Liver (tissue), 9 donors: ENCODE data around the gene EDRF1. TPM values are rescaled to one million over a fixed set of nuclear protein-coding genes. Genes with fewer than 3 reads are reported as not detected.

Experiments used
- DNase-seq: peaks from one replicate; pipeline ENCODE4 v3.0.0-alpha.2; 2017; ENCODE audit warnings: low spot score
- H3K27ac ChIP-seq, 2 donors: one replicate each; pipeline ENCODE4 v1.7.0; 2013; ENCODE audit warnings: inconsistent platforms in 2 of 2, low read length in 2 of 2, control low read depth in 1 of 2, low read depth in 1 of 2, mild to moderate bottlenecking in 1 of 2
- H3K27me3 ChIP-seq, 4 donors: one replicate each; pipeline versions ENCODE4 v1.6.1 to v1.7.0; 2013; ENCODE audit warnings: low read length in 3 of 4, inconsistent platforms in 1 of 4, mild to moderate bottlenecking in 1 of 4, moderate library complexity in 1 of 4; ENCODE audit not compliant: control insufficient read depth in 4 of 4, insufficient read depth in 4 of 4
- H3K36me3 ChIP-seq, 4 donors: one replicate each; pipeline versions ENCODE4 v1.6.1 to v1.7.0; 2013; ENCODE audit warnings: low read length in 3 of 4, mild to moderate bottlenecking in 3 of 4, low read depth in 1 of 4, moderate library complexity in 1 of 4; ENCODE audit not compliant: control insufficient read depth in 4 of 4, insufficient read depth in 3 of 4
- H3K4me1 ChIP-seq, 4 donors: one replicate each; pipeline versions ENCODE4 v1.6.1 to v1.7.0; 2013; ENCODE audit warnings: low read length in 3 of 4, mild to moderate bottlenecking in 3 of 4, moderate library complexity in 1 of 4; ENCODE audit not compliant: control insufficient read depth in 4 of 4, insufficient read depth in 4 of 4
- H3K4me3 ChIP-seq, 3 donors: one replicate each; pipeline versions ENCODE4 v1.6.1 to v1.7.0; 2013; ENCODE audit warnings: low read length in 3 of 3, control low read depth in 1 of 3, low read depth in 1 of 3, mild to moderate bottlenecking in 1 of 3
- H3K9ac ChIP-seq, 2 donors: one replicate each; pipeline ENCODE4 v1.7.0; 2013; ENCODE audit warnings: low read length in 2 of 2, mild to moderate bottlenecking in 2 of 2, moderate library complexity in 2 of 2, control low read depth in 1 of 2, low read depth in 1 of 2
- H3K9me3 ChIP-seq, 4 donors: one replicate each; pipeline versions ENCODE4 v1.6.1 to v1.7.0; 2013; ENCODE audit warnings: low read length in 3 of 4; ENCODE audit not compliant: control insufficient read depth in 4 of 4
- FOXA1 ChIP-seq: IDR thresholded peaks from 2 replicates; pipeline ENCODE4 v1.6.1; 2016; ENCODE audit warnings: antibody characterized with exemption
- HNF4A ChIP-seq, 2 donors: conservative IDR thresholded peaks; 2 replicates each; pipeline ENCODE4 v1.6.1; 2016; ENCODE audit warnings: antibody characterized with exemption in 2 of 2, mild to moderate bottlenecking in 2 of 2
- YY1 ChIP-seq: IDR thresholded peaks from 2 replicates; pipeline ENCODE4 v1.6.1; 2016; ENCODE audit warnings: antibody characterized with exemption, mild to moderate bottlenecking
- WGBS: extraction: QIAGEN DNeasy Blood & Tissue Kit; methylation state at CpG from one replicate; pipeline ENCODE4 v1.1.7; 2013; 5-methylcytosine and 5-hydroxymethylcytosine counted together
- polyA plus RNA-seq, 2 donors: library from polyadenylated mRNA; stranded (reverse) in 1 of 2; unstranded in 1 of 2; fragments of 200-250 nt in 1 of 2; fragments of >200 nt in 1 of 2; fragmentation: Nextera tagmentation in 1 of 2; extraction: Ambion mirVana in 1 of 2; gene quantifications; one replicate each; pipeline versions ENCODE4 v1.2.1 to v1.2.3, GENCODE V29; 2013 to 2015
- total RNA-seq, 2 donors: library from RNA; depleted of rRNA; stranded (reverse); fragments of >200 nt; gene quantifications; one replicate each; pipeline ENCODE4 v1.2.3, GENCODE V29; 2014
- donor health status: healthy.
- donor health status: healthy.
- donor health status: healthy.
- donor health status: healthy.
- donor health status: healthy.

EDRF1 gene
- total and polyA plus RNA-seq, 4 donors: 3.9 to 17.0 (median 9.2) TPM

DNA sequence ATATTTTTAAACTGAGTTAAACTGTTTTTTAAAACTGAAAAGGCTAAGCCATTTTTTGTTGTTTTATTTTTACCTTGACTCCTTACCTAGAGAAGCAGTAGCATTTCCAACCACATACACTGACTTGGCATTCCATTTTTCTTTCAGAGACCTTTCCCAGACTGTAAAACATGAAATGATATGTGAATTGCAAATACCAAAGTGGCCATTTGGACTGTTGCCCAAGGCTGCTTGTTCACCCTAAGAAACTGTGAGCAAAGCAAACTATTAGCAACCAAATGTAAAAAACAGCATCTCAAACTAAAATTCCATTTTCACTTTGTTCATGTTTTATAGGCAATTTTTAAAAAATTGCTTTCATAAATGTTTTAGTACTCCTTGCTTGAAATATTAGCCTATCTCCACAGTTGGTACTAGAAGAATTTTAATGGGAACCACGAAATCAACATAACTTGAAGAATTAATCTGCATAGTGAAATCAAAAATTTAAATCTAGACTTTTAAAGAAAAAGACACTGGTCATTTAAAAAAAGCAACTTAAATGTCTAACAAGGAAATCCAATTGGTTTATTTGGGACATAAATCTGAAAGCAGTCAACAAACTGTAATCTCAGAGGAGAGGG, 92.7 kb downstream of the EDRF1 start:
- peaks cover 3 to 57% (median 27%) of the 10 kb centered on the region in 4 donors for H3K36me3 ChIP-seq
- WGBS: 93% methylated on average over 1 of the region's 1 CpG
- no peaks in the 10 kb centered on the region for H3K4me1 ChIP-seq
- DNase-seq: no peak
- H3K27ac ChIP-seq: no peak overlapping the region
- no peaks in the 10 kb centered on the region for H3K27me3 ChIP-seq
- TF ChIP-seq YY1 (no peak), FOXA1 (no peak), HNF4A (conservative IDR thresholded peaks at IDR 0.05) (no peak)
- H3K9ac ChIP-seq: no peak overlapping the region
- H3K9me3 ChIP-seq: no peaks in the 10 kb centered on the region
- no peak overlapping the region for H3K4me3 ChIP-seq

Other genes with a start within 250 kb of the EDRF1 start
- not detected for gene TEX36, start 36.5 kb upstream of the EDRF1 start, total RNA-seq
- not detected for gene TEX36, start 36.5 kb upstream of the EDRF1 start, polyA plus RNA-seq
- under 1 TPM; 0.17 to 0.37 TPM for gene MMP21, start 56.1 kb downstream of the EDRF1 start, total RNA-seq
- gene MMP21, start 56.1 kb downstream of the EDRF1 start, polyA plus RNA-seq: under 1 TPM in 1 of 2 donors, not detected in 1; 0.03 TPM
- gene UROS, start 103.5 kb downstream of the EDRF1 start, total RNA-seq: 100 to 1,000 TPM in 1 of 2 donors, 10 to 100 TPM in 1; 33.9 to 157 TPM
- gene UROS, start 103.5 kb downstream of the EDRF1 start, polyA plus RNA-seq: 10 to 100 TPM; 24.9 to 41.8 TPM
- gene BCCIP, start 103.8 kb downstream of the EDRF1 start, total RNA-seq: 10 to 100 TPM; 21.9 to 29.9 TPM
- gene BCCIP, start 103.8 kb downstream of the EDRF1 start, polyA plus RNA-seq: 10 to 100 TPM; 32.4 to 44.1 TPM
- gene DHX32, start 161.6 kb downstream of the EDRF1 start, total RNA-seq: 10 to 100 TPM; 10.9 to 20.2 TPM
- 1 to 10 TPM; 8.3 to 9.5 TPM for gene DHX32, start 161.6 kb downstream of the EDRF1 start, polyA plus RNA-seq
- gene FANK1, start 176.9 kb downstream of the EDRF1 start, total RNA-seq: under 1 TPM in 1 of 2 donors, not detected in 1; 0.28 TPM
- not detected for gene FANK1, start 176.9 kb downstream of the EDRF1 start, polyA plus RNA-seq